ENCODE results near the gene GPC2.
"Not testable (repeated sequence)": the region's sequence is repeated elsewhere in the genome, so short reads cannot be mapped to it uniquely, and the experiment has no call there.

GPC2 gene

GRCh38 chr7:100180084-100180483, 2.9 kb upstream of the GPC2 start:
- not testable (repeated sequence) for H3K9ac ChIP-seq (ENCODE audit: low read length); H3K36me3 ChIP-seq (ENCODE audit: control insufficient read depth, insufficient read depth, low read length); H3K27ac ChIP-seq (ENCODE audit: low read depth, low read length); H3K4me3 ChIP-seq (ENCODE audit: low read depth, low read length); H3K9me3 ChIP-seq (ENCODE audit: control insufficient read depth, insufficient read depth, low read depth, low read length)
- Histone ChIP-seq H3K27me3 (ENCODE audit: control insufficient read depth, insufficient read depth, low read length) (peaks cover 16% of the 10 kb centered on the region), H3K4me1 (ENCODE audit: control insufficient read depth, insufficient read depth, low read length) (peaks cover 17% of the 10 kb centered on the region)

GRCh38 chr7:100176096-100177044, 811 bp downstream of the GPC2 start:
- H3K36me3 ChIP-seq (ENCODE audit: control insufficient read depth, insufficient read depth, low read length), result peaks cover 25% of the 10 kb centered on the region; the same call in 1 of the 2 replicates
- H3K4me3 ChIP-seq (ENCODE audit: low read depth, low read length), result peak overlapping the region; percentile 79
- peaks cover 20% of the 10 kb centered on the region for H3K27me3 ChIP-seq (ENCODE audit: control insufficient read depth, insufficient read depth, low read length)
- no peak overlapping the region for H3K9ac ChIP-seq (ENCODE audit: low read length)
- H3K9me3 ChIP-seq (ENCODE audit: control insufficient read depth, insufficient read depth, low read depth, low read length), result no peaks in the 10 kb centered on the region
- no peak overlapping the region for H3K27ac ChIP-seq (ENCODE audit: low read depth, low read length)
- H3K4me1 ChIP-seq (ENCODE audit: control insufficient read depth, insufficient read depth, low read length), result peaks cover 7% of the 10 kb centered on the region

- no peak overlapping the region for H3K27ac ChIP-seq (ENCODE audit: low read depth, low read length)
- no peak overlapping the region for H3K9ac ChIP-seq (ENCODE audit: low read length)
- peaks cover 25% of the 10 kb centered on the region; the same call in 1 of the 2 replicates for H3K36me3 ChIP-seq (ENCODE audit: control insufficient read depth, insufficient read depth, low read length)
Observed at GRCh38 chr7:100175296-100175935, 1.8 kb downstream of the GPC2 start.

GRCh38 chr7:100174582-100174981, 2.6 kb downstream of the GPC2 start:
- Histone ChIP-seq H3K27ac (ENCODE audit: low read depth, low read length) (no peak overlapping the region), H3K4me1 (ENCODE audit: control insufficient read depth, insufficient read depth, low read length) (peaks cover 17% of the 10 kb centered on the region), H3K36me3 (ENCODE audit: control insufficient read depth, insufficient read depth, low read length) (peaks cover 25% of the 10 kb centered on the region; the same call in 1 of the 2 replicates), H3K4me3 (ENCODE audit: low read depth, low read length) (no peak overlapping the region), H3K9ac (ENCODE audit: low read length) (no peak overlapping the region), H3K27me3 (ENCODE audit: control insufficient read depth, insufficient read depth, low read length) (peaks cover 30% of the 10 kb centered on the region), H3K9me3 (ENCODE audit: control insufficient read depth, insufficient read depth, low read depth, low read length) (no peaks in the 10 kb centered on the region)

More at GRCh38 chr7:100175296-100175935, 1.8 kb downstream of the GPC2 start:
- H3K27me3 ChIP-seq (ENCODE audit: control insufficient read depth, insufficient read depth, low read length), result peaks cover 28% of the 10 kb centered on the region
- no peak overlapping the region for H3K4me3 ChIP-seq (ENCODE audit: low read depth, low read length)
- H3K4me1 ChIP-seq (ENCODE audit: control insufficient read depth, insufficient read depth, low read length), result peaks cover 12% of the 10 kb centered on the region
- H3K9me3 ChIP-seq (ENCODE audit: control insufficient read depth, insufficient read depth, low read depth, low read length), result no peaks in the 10 kb centered on the region

- no peaks in the 10 kb centered on the region for H3K9me3 ChIP-seq (ENCODE audit: control insufficient read depth, insufficient read depth, low read depth, low read length)
- peaks cover 25% of the 10 kb centered on the region; the same call in 1 of the 2 replicates for H3K36me3 ChIP-seq (ENCODE audit: control insufficient read depth, insufficient read depth, low read length)
- H3K27me3 ChIP-seq (ENCODE audit: control insufficient read depth, insufficient read depth, low read length), result peaks cover 27% of the 10 kb centered on the region
- H3K4me1 ChIP-seq (ENCODE audit: control insufficient read depth, insufficient read depth, low read length), result peaks cover 17% of the 10 kb centered on the region
- peak overlapping the region; percentile 5 for H3K9ac ChIP-seq (ENCODE audit: low read length)
- H3K4me3 ChIP-seq (ENCODE audit: low read depth, low read length), result no peak overlapping the region
- no peak overlapping the region for H3K27ac ChIP-seq (ENCODE audit: low read depth, low read length)
Observed at GRCh38 chr7:100173806-100174495, 3.2 kb downstream of the GPC2 start.

- Histone ChIP-seq H3K4me3 (ENCODE audit: low read depth, low read length) (peak overlapping the region; percentile 71), H3K4me1 (ENCODE audit: control insufficient read depth, insufficient read depth, low read length) (peaks cover 31% of the 10 kb centered on the region), H3K27ac (ENCODE audit: low read depth, low read length) (no peak overlapping the region), H3K36me3 (ENCODE audit: control insufficient read depth, insufficient read depth, low read length) (peaks cover 25% of the 10 kb centered on the region; the same call in 1 of the 2 replicates), H3K9me3 (ENCODE audit: control insufficient read depth, insufficient read depth, low read depth, low read length) (no peaks in the 10 kb centered on the region), H3K27me3 (ENCODE audit: control insufficient read depth, insufficient read depth, low read length) (peaks cover 26% of the 10 kb centered on the region), H3K9ac (ENCODE audit: low read length) (no peak overlapping the region)
Observed at GRCh38 chr7:100171840-100172239, 5.3 kb downstream of the GPC2 start.

GRCh38 chr7:100171087-100171681, 6.0 kb downstream of the GPC2 start:
- Histone ChIP-seq H3K27ac (ENCODE audit: low read depth, low read length) (no peak overlapping the region), H3K9me3 (ENCODE audit: control insufficient read depth, insufficient read depth, low read depth, low read length) (no peaks in the 10 kb centered on the region), H3K9ac (ENCODE audit: low read length) (no peak overlapping the region), H3K4me1 (ENCODE audit: control insufficient read depth, insufficient read depth, low read length) (peaks cover 35% of the 10 kb centered on the region), H3K4me3 (ENCODE audit: low read depth, low read length) (peak overlapping the region; percentile 71), H3K36me3 (ENCODE audit: control insufficient read depth, insufficient read depth, low read length) (peaks cover 25% of the 10 kb centered on the region; the same call in 1 of the 2 replicates), H3K27me3 (ENCODE audit: control insufficient read depth, insufficient read depth, low read length) (peaks cover 32% of the 10 kb centered on the region)

GRCh38 chr7:100170101-100170897, 6.9 kb downstream of the GPC2 start:
- Histone ChIP-seq H3K4me3 (ENCODE audit: low read depth, low read length) (peak overlapping the region; percentile 71), H3K36me3 (ENCODE audit: control insufficient read depth, insufficient read depth, low read length) (peaks cover 20% of the 10 kb centered on the region; the same call in 1 of the 2 replicates), H3K27ac (ENCODE audit: low read depth, low read length) (no peak overlapping the region), H3K9ac (ENCODE audit: low read length) (no peak overlapping the region), H3K4me1 (ENCODE audit: control insufficient read depth, insufficient read depth, low read length) (peaks cover 33% of the 10 kb centered on the region), H3K27me3 (ENCODE audit: control insufficient read depth, insufficient read depth, low read length) (peaks cover 35% of the 10 kb centered on the region), H3K9me3 (ENCODE audit: control insufficient read depth, insufficient read depth, low read depth, low read length) (no peaks in the 10 kb centered on the region)

- Histone ChIP-seq H3K9ac (ENCODE audit: low read length) (no peak overlapping the region), H3K36me3 (ENCODE audit: control insufficient read depth, insufficient read depth, low read length) (peaks cover 12% of the 10 kb centered on the region; the same call in 1 of the 2 replicates), H3K9me3 (ENCODE audit: control insufficient read depth, insufficient read depth, low read depth, low read length) (no peaks in the 10 kb centered on the region), H3K4me3 (ENCODE audit: low read depth, low read length) (no peak overlapping the region), H3K27me3 (ENCODE audit: control insufficient read depth, insufficient read depth, low read length) (peaks cover 35% of the 10 kb centered on the region), H3K27ac (ENCODE audit: low read depth, low read length) (no peak overlapping the region), H3K4me1 (ENCODE audit: control insufficient read depth, insufficient read depth, low read length) (peaks cover 33% of the 10 kb centered on the region)
Observed at GRCh38 chr7:100169147-100169850, 7.9 kb downstream of the GPC2 start.

Data from HUES6 (cell line).